Measurements from ENCODE around the gene MKNK2.
"Not testable (repeated sequence)": the region's sequence is repeated elsewhere in the genome, so short reads cannot be mapped to it uniquely, and the experiment has no call there.

MKNK2 gene

GRCh38 chr19:2050991-2051772 is at the start of gene MKNK2:
Gene MKNK2 (minus strand): TSS chr19:2051244. CDS start chr19:2050851, 393 bp downstream.
- peak; percentile 90 to 92 for DNase-seq

DNA sequence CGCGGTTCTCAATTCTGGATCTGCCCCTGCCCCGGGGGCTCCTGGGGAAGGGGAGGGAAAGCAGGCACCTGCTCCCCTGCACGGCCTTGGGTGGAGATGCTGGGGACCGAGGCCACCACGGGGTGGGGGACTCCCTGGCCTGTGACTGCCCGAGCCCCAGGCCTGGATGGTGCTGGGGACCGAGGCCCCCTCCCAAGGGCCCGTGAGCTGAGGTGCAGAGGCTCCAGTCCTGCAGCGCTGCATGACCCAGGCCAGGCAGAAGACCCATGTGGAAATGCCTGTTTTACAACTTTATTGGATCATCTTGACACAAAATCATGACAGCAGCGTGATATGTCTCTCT is 49.6 kb upstream of the MKNK2 start:
- no peak for DNase-seq

DNA sequence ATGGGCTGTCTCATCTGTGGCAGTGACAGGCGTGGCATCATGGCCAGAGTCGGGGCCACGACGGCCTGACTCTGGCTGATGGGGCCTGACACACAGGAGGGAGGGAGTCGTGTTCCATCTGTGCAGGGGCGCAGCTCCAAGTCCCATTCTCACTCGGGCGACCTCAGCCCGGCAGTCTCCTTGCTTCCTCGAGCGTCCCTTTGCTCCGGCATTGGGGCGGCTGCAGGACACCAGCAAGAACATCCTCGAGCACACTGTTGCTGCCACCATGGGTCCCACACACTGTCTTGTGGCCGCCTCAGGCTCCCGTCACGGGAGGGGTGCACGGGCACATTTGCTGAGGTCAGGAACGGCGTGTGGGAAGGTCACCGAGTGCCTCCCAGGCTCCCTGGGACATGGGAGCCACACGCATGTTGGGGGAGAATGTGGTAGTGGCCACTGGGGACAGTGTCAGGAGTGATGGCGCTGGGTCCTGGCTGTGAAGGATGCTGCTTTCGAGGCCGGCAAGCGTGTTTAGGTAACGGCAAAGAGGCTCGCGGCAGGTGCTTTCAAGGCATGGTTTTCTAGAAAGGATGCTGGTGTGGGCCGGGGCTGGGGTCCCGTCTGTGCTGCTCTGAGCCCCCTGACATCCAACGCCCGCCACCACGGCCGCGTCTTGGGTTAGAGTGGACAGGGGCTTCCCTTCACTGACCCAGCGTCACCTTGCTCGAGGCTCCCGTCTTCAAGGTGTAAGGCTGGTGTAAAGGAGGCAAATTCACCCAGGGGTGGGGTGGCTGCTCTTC is 49.1 kb upstream of the MKNK2 start:
- no peak for DNase-seq

DNA sequence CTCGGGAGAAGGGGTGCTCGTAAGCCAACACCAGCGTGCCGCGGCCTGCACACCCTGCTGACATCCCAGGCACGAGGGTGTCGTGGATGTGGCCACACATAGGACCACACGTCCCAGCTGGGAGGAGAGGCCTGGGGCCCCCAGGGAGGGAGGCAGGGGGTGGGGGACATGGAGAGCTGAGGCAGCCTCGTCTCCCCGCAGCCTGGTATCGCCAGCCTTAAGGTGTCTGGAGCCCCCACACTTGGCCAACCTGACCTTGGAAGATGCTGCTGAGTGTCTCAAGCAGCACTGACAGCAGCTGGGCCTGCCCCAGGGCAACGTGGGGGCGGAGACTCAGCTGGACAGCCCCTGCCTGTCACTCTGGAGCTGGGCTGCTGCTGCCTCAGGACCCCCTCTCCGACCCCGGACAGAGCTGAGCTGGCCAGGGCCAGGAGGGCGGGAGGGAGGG is 48.0 kb upstream of the MKNK2 start:
- no peak for DNase-seq

DNA sequence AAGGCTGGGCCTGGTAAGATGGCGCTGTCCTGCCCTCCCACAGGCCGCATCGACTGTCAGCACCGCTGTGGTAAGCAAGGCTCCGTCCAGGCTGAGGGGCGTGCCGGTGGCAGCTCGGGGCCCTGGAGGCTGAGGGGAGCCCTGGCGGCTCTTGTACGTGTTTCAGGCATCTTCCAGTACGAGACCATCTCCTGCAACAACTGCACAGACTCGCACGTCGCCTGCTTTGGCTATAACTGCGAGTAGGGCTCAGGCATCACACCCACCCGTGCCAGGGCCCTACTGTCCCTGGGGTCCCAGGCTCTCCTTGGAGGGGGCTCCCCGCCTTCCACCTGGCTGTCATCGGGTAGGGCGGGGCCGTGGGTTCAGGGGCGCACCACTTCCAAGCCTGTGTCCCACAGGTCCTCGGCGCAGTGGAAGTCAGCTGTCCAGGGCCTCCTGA is 46.9 kb upstream of the MKNK2 start:
- no peak for DNase-seq

- DNase-seq, result peak; percentile 66 to 73
Measured at GRCh38 chr19:2097203-2097885, 46.3 kb upstream of the MKNK2 start.

DNA sequence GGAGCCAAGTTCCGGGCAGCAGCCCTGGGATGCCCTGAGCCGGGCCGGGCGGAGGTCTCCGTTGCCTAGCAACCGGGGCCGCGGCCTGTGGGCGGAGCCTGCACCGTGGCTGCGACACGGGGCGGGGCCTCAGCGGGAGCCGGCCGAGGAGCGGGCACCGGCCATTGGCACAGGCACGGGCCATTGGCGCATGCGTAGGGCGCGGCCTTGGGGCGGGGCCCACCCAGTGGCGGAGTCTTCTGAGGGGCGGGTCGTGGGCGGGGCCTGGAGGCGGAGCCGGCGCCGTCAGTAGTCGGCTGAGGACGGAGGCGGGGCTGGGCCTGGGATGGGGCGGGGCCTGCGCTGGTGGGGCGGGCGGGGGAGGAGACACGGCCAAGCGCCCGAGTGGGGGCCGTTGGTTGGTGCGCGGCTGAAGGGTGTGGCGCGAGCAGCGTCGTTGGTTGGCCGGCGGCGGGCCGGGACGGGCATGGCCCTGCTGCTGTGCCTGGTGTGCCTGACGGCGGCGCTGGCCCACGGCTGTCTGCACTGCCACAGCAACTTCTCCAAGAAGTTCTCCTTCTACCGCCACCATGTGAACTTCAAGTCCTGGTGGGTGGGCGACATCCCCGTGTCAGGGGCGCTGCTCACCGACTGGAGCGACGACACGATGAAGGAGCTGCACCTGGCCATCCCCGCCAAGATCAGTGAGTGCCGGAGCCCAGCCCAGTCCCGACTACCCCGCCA is 45.6 kb upstream of the MKNK2 start, which contains the start of gene IZUMO4:
TSS of gene IZUMO4 (plus strand) at position 436 of the 723 bp plus-strand sequence. CDS start at position 467, 31 bp downstream.
- peak; percentile 99 for DNase-seq

- DNase-seq, result peak; percentile 89 to 90
Measured at GRCh38 chr19:2096034-2096479, 45.0 kb upstream of the MKNK2 start, which contains the start of gene MOB3A. Gene MOB3A (minus strand): TSS chr19:2096326. CDS start chr19:2078560, 17,766 bp downstream.

GRCh38 chr19:2091926-2092525 is 41.0 kb upstream of the MKNK2 start:
- DNase-seq, result not testable (repeated sequence)

- no peak for DNase-seq
Measured at GRCh38 chr19:2089727-2090053, 38.6 kb upstream of the MKNK2 start.

- peak in 1 of 2 donors; percentile 50 for DNase-seq
Measured at GRCh38 chr19:2089001-2089711, 38.1 kb upstream of the MKNK2 start.

- peak; percentile 57 to 84 for DNase-seq
Measured at GRCh38 chr19:2087621-2088100, 36.6 kb upstream of the MKNK2 start.

DNA sequence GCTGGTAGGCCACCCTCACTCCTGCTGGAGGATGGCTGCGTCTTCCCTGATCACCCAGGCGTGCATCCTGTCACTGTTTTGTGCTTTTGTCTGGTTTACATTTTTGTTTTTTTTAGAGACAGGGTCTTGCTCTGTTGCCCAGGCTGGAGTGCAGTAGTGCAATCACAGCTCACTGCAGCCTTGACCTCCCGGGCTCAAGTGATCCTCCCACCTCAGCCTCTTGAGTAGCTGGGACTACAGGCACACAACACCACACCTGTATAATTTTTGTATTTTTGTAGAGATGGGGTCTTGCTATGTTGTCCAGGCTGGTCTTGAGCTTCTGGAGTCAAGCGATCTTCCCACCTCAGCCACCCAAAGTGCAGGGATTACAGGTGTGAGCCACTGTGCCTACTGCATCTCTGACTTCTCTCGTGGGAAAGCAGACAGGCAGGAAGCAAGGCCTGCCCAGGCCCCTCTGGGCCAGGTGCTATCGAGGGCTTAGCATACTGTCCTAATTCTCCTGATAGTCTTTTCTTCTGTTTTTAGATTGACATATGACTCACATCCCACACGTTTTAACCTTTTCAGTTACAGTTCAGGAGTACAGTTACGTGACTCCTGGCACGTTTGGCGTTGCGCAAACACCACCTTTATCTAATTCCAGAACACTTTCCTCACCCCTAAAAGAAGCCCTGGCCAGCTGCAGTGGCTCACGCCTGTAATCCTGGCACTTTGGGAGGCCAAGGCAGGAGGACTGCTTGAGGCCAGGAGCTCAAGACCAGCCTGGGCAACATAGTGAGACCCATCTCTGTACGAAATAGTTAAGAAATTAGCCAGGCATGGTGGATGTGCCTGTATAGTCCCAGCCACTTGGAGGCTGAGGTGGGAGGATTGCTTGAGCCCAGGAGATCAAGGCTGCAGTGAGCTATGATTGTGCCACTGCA is 35.9 kb upstream of the MKNK2 start:
- peak in 1 of 2 donors; percentile 68 for DNase-seq

GRCh38 chr19:2084993-2085720 is 34.1 kb upstream of the MKNK2 start:
- peak; percentile 95 to 97 for DNase-seq

DNA sequence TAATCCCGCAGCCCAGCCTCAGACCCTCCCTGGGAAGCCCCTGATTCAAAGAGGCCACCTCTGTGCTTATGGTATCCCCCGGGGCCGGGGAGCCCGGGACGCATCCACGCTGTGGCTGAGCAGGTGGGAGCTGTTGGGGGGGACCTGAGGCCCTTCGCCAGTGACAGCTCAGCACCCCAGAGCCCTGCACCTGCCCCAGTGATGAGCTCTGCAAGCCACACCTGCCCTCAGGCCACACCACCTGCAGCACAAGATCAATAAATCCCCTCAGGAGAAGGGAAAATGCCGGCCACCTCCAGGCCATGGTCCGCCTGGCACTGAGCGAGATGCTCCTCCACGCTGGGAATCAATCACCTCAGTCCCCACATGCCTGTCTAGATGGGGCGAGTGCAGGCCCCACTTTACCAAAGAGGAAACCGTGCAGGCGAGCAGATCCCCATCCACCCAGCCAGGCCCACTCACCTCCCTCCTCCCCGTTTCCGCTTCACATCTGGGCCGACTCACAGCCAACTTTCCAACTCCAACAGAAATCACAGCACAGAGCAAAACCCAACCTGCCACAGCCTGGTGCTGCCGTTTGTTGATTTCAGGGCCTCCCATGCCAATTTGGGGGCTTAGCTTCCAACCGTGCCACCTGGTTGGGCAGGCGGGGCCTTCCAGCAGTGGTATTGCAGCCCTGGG is 32.3 kb upstream of the MKNK2 start:
- DNase-seq, result peak; percentile 74 to 78

DNA sequence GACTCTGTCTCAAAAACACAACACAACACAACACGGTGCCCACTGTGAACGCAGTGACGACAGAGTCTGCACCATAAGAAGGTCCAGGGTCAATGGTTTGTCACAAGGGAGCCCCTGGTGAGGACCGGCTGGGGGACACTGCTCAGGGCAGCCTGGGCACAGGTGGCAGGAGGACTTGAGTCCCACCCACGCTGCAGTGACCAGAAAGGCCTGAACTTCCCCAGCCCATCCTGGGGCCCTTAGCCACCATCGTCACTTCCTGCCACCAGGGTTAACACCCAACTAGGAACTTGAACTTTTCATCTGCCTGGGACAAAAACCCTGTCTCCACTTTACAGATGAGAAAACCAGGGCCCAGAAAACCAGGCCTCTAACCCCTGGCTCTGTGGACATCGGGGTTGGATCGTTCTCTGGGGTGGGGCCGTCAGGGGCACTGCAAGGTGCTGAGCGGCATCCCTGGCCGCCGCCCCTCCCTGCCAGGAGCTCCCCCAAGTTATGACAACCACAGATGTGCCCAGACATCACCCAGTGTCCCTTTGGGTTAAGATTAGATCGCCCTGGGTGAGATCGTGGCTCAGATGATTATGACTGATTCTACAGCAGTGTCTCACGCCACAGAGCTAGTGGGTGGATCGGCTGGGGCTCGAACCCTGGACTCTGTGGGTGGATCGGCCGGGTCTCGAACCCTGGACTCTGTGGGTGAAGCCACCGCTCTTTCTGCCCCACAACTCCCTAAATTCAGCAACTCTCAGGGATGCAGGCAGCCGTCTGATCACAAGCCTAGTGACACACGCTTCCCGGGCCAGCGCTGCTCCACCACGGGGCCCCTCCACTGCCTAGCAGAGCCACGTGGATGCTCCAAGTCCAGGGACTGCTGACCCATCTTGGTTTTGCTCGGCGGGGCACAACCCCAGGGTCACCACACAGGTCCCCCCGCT is 31.1 kb upstream of the MKNK2 start:
- DNase-seq, result peak; percentile 75 to 80

- DNase-seq, result no peak
Measured at GRCh38 chr19:2080336-2080988, 29.4 kb upstream of the MKNK2 start.

All from CD4-positive, alpha-beta T cell treated with Interleukin-1 beta for 1 hour (primary cell).